Uterus (tissue), 4 donors: Measurements from ENCODE around the gene GDPD3. TPM values are rescaled to one million over a fixed set of nuclear protein-coding genes. Genes with fewer than 3 reads are reported as not detected.

ENCODE experiments used
- DNase-seq, 2 donors: peaks; one replicate each; pipeline ENCODE4 v3.0.0-alpha.2; 2019 to 2020
- H3K27ac ChIP-seq, 2 donors: fragments of 200-600 bp; sonication (generic); 1 replicate in 1 of 2; 2 replicates in 1 of 2; pipeline ENCODE4 v1.5.1; 2016 to 2018
- H3K27me3 ChIP-seq, 2 donors: fragments of 200-600 bp; sonication (generic); one replicate each; pipeline ENCODE4 v1.5.1; 2018 to 2019; ENCODE audit warnings: control low read depth in 1 of 2
- H3K36me3 ChIP-seq, 2 donors: fragments of 200-600 bp; sonication (generic); one replicate each; pipeline ENCODE4 v1.5.1; 2019; ENCODE audit warnings: control low read depth in 1 of 2
- H3K4me1 ChIP-seq, 2 donors: fragments of 200-600 bp; sonication (generic); one replicate each; pipeline ENCODE4 v1.5.1; 2018 to 2019; ENCODE audit warnings: control low read depth in 1 of 2
- H3K4me3 ChIP-seq, 2 donors: fragments of 200-600 bp; sonication (generic); 1 replicate in 1 of 2; 2 replicates in 1 of 2; pipeline ENCODE4 v1.5.1; 2018 to 2019; ENCODE audit warnings: mild to moderate bottlenecking in 1 of 2
- H3K9me3 ChIP-seq, 2 donors: fragments of 200-600 bp; sonication (generic); one replicate each; pipeline ENCODE4 v1.5.1; 2019; ENCODE audit warnings: control low read depth in 1 of 2
- POLR2A ChIP-seq, 2 donors: fragments of 450-650 bp; IDR thresholded peaks; one replicate each; pipeline ENCODE4 v1.6.1; 2016; ENCODE audit warnings: antibody characterized with exemption in 2 of 2, mild to moderate bottlenecking in 1 of 2, moderate library complexity in 1 of 2
- intact Hi-C: fragments of 100-400 bp; cut with DNase I; formaldehyde crosslinking; loops from one replicate; pipeline ENCODE4 v1.15.1; 2023; ENCODE audit warnings: low total_unique reads
- total RNA-seq, 4 donors: library from RNA; depleted of rRNA in 3 of 4; stranded (reverse); fragments of >200 nt in 3 of 4; gene quantifications; one replicate each; pipeline versions ENCODE4 v1.1.0 to v1.2.4, GENCODE V29; 2014 to 2023
- TF ChIP-seq, protein P1 (sequence below), 4 experiments: fragments of 200-600 bp in 2 of 4; fragments of 450-650 bp in 2 of 4; sonication (generic) in 2 of 4; IDR thresholded peaks; one replicate each; pipeline ENCODE4 v1.5.1; 2016 to 2019; ENCODE audit warnings: antibody characterized with exemption in 4 of 4, mild to moderate bottlenecking in 2 of 4, moderate library complexity in 1 of 4
- donor health status: DM: yes; HTN: yes; CAD: no.

Gene GDPD3
- total RNA-seq, 4 donors from 2014 or later, result 1.4 to 16.7 (median 2.3) TPM; not detected in 1

DNA sequence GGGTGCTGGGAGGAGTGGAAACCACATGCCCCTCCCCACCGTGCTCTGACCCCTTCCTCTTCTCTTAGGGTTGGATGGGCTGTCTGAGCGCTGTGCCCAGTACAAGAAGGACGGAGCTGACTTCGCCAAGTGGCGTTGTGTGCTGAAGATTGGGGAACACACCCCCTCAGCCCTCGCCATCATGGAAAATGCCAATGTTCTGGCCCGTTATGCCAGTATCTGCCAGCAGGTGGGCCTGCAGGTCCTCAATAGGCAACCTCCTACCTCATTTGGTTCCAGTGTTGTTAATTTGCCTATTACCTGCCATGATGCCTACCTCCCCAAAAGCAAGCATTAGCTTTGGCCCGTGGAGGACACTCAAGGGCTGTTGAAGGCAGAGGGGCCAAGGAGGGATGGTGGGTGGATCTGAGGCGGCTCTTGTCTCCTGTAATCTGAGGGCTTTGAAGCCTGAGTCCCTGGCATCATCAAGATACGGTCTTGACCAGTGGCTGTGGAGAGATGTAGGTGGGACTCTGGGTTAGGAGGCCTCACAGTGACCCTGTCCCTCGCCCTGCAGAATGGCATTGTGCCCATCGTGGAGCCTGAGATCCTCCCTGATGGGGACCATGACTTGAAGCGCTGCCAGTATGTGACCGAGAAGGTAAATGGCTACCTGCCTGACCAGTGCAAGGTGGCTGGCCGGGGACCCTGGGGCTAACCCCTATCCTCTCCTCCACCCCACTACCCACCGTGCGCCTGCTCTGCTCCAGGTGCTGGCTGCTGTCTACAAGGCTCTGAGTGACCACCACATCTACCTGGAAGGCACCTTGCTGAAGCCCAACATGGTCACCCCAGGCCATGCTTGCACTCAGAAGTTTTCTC lies 44.4 kb downstream of the GDPD3 start:
- Histone ChIP-seq H3K4me3 (no peak overlapping the region), H3K36me3 (no peaks in the 10 kb centered on the region), H3K27ac (peak overlapping the region; percentile 63 to 67), H3K9me3 (no peaks in the 10 kb centered on the region), H3K27me3 (no peaks in the 10 kb centered on the region), H3K4me1 (peaks cover 12 to 31% of the 10 kb centered on the region in 2 donors)
- intact Hi-C loops, result no loop called here
- DNase-seq, result no peak
- no peak for TF ChIP-seq POLR2A (IDR thresholded peaks at IDR 0.05)
- TF ChIP-seq, protein P1, sequence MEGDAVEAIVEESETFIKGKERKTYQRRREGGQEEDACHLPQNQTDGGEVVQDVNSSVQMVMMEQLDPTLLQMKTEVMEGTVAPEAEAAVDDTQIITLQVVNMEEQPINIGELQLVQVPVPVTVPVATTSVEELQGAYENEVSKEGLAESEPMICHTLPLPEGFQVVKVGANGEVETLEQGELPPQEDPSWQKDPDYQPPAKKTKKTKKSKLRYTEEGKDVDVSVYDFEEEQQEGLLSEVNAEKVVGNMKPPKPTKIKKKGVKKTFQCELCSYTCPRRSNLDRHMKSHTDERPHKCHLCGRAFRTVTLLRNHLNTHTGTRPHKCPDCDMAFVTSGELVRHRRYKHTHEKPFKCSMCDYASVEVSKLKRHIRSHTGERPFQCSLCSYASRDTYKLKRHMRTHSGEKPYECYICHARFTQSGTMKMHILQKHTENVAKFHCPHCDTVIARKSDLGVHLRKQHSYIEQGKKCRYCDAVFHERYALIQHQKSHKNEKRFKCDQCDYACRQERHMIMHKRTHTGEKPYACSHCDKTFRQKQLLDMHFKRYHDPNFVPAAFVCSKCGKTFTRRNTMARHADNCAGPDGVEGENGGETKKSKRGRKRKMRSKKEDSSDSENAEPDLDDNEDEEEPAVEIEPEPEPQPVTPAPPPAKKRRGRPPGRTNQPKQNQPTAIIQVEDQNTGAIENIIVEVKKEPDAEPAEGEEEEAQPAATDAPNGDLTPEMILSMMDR (IDR thresholded peaks at IDR 0.05), result no peak

DNA sequence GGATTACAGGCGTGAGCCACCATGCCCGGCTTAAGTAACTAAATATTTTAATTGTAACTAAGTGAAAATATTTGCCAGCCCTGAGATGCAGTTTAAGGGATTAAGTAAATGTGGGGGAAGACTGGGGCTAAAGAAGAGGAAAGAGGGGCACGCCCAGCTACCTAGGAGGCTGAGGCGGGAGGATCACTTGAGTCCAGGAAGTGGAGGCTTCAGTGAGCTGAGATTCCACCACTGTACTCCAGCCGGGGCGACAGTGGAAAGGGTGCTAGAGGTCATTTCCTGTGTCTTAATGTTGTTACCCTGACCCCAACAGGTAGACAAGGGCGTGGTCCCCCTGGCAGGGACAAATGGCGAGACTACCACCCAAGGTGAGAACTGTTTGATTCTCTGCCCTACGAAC lies 45.0 kb downstream of the GDPD3 start:
- H3K9me3 ChIP-seq, result no peaks in the 10 kb centered on the region
- H3K4me1 ChIP-seq, result peaks cover 13 to 37% of the 10 kb centered on the region in 2 donors
- no peak overlapping the region for H3K4me3 ChIP-seq
- intact Hi-C loops, result no loop called here
- H3K27ac ChIP-seq, result peak overlapping the region; percentile 9 to 43
- H3K27me3 ChIP-seq, result no peaks in the 10 kb centered on the region
- DNase-seq, result no peak
- TF ChIP-seq, protein P1 (IDR thresholded peaks at IDR 0.05), result no peak
- no peak for TF ChIP-seq POLR2A (IDR thresholded peaks at IDR 0.05)
- no peaks in the 10 kb centered on the region for H3K36me3 ChIP-seq

DNA sequence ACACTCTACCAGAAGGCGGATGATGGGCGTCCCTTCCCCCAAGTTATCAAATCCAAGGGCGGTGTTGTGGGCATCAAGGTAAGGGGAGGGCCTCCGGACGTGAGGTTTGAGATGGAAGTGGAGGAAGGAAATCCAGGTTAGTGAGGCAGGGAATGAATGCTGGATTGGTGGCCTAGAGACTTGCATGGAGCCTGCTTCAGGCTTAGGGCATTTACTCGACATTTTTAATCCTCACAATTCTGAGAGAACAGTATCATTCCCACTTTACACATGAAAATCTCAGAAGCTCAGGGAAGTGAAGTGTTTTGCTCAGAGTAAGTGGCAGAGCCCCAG lies 45.8 kb downstream of the GDPD3 start:
- Histone ChIP-seq H3K4me1 (peaks cover 15 to 42% of the 10 kb centered on the region in 2 donors), H3K4me3 (peak overlapping the region in 1 of 2 donors; percentile 81), H3K36me3 (no peaks in the 10 kb centered on the region), H3K27ac (peak overlapping the region; percentile 97 to 99), H3K9me3 (no peaks in the 10 kb centered on the region), H3K27me3 (no peaks in the 10 kb centered on the region)
- TF ChIP-seq, protein P1 (IDR thresholded peaks at IDR 0.05), result no peak
- TF ChIP-seq POLR2A (IDR thresholded peaks at IDR 0.05), result no peak
- DNase-seq, result no peak
- intact Hi-C loops, result no loop called here

DNA sequence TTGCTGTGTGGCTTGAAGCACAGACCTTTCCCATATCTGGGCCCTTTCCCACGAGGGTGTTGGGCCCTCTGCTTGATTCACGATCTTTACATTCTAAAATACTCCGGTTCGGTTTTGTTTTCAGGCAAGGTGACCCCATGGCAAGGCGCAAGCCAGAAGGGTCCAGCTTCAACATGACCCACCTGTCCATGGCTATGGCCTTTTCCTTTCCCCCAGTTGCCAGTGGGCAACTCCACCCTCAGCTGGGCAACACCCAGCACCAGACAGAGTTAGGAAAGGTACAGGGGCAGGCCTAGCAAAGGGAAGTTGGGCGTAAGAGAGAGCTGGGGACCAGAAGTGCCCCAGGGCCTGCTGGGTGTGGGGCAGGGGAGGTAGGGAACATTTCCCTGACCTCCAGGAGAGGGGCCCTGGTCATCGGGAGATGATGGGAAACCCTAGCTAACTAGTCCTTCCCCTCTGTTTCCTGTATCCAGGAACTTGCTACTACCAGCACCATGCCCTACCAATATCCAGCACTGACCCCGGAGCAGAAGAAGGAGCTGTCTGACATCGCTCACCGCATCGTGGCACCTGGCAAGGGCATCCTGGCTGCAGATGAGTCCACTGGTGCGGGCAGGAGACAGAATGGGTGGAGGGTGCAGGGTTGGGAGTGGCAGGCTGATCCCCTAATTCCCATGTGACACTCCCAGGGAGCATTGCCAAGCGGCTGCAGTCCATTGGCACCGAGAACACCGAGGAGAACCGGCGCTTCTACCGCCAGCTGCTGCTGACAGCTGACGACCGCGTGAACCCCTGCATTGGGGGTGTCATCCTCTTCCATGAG lies 46.4 kb downstream of the GDPD3 start:
- peak overlapping the region; percentile 97 to 99 for H3K27ac ChIP-seq
- intact Hi-C loops, result no loop called here
- no peaks in the 10 kb centered on the region for H3K27me3 ChIP-seq
- peak in 1 of 2 donors; percentile 35 for DNase-seq
- no peak for TF ChIP-seq POLR2A (IDR thresholded peaks at IDR 0.05)
- TF ChIP-seq, protein P1 (IDR thresholded peaks at IDR 0.05), result no peak
- peak overlapping the region; percentile 81 to 100 for H3K4me3 ChIP-seq
- no peaks in the 10 kb centered on the region for H3K9me3 ChIP-seq
- H3K36me3 ChIP-seq, result no peaks in the 10 kb centered on the region
- H3K4me1 ChIP-seq, result peaks cover 15 to 42% of the 10 kb centered on the region in 2 donors
